HG02852 (cell line): ENCODE results near the gene SLC34A3.

ENCODE experiments used
- ATAC-seq: cut with Tn5 transposase; IDR thresholded peaks from one replicate; pipeline ENCODE4 v1.9.1; 2021; ENCODE audit warnings: mild to moderate bottlenecking, moderate library complexity; ENCODE audit not compliant: unreplicated experiment

SLC34A3 gene

GRCh38 chr9:137275203-137275587, 44.5 kb downstream of the SLC34A3 start:
- ATAC-seq: no peak

- no peak for ATAC-seq
Measured at GRCh38 chr9:137275588-137276472, 45.1 kb downstream of the SLC34A3 start.

GRCh38 chr9:137276473-137277328, 46.0 kb downstream of the SLC34A3 start:
- no peak for ATAC-seq

- no peak for ATAC-seq
Measured at GRCh38 chr9:137277329-137278041, 46.8 kb downstream of the SLC34A3 start, which contains the start of gene TOR4A. TSS of gene TOR4A (plus strand) at chr9:137277726. CDS start at chr9:137278690, 964 bp downstream.

GRCh38 chr9:137278061-137278701, 47.5 kb downstream of the SLC34A3 start:
- no peak for ATAC-seq

GRCh38 chr9:137278721-137279711, 48.3 kb downstream of the SLC34A3 start:
- no peak for ATAC-seq

- ATAC-seq: no peak
Measured at GRCh38 chr9:137279741-137280473, 49.2 kb downstream of the SLC34A3 start.

GRCh38 chr9:137280474-137281344, 50.0 kb downstream of the SLC34A3 start:
- no peak for ATAC-seq

- no peak for ATAC-seq
Measured at GRCh38 chr9:137281345-137282116, 50.8 kb downstream of the SLC34A3 start.
